Loucy (cell line): ENCODE data around the gene OR5C1.

ENCODE experiments used
- H2AFZ ChIP-seq: fragments of 200-600 bp; sonication (generic); 2 replicates; pipeline ENCODE4 v1.6.0; 2016; ENCODE audit warnings: antibody characterized with exemption, mild to moderate bottlenecking, low read length, moderate library complexity
- H3F3A ChIP-seq: fragments of 200-600 bp; 2 replicates; pipeline ENCODE4 v1.6.0; 2016; ENCODE audit warnings: antibody characterized with exemption, low read depth, mild to moderate bottlenecking
- H3K27me3 ChIP-seq: fragments of 200-600 bp; sonication (generic); 2 replicates; pipeline ENCODE4 v1.6.1; 2014; ENCODE audit warnings: low read length, mild to moderate bottlenecking; ENCODE audit not compliant: insufficient read depth, poor library complexity, severe bottlenecking
- H3K36me3 ChIP-seq: fragments of 200-600 bp; sonication (generic); 2 replicates; pipeline ENCODE4 v1.6.1; 2016; ENCODE audit warnings: low read length; ENCODE audit not compliant: insufficient read depth
- H3K4me1 ChIP-seq: fragments of 200-600 bp; sonication (generic); 2 replicates; pipeline ENCODE4 v1.5.1; 2014; ENCODE audit warnings: low read length, mild to moderate bottlenecking; ENCODE audit not compliant: insufficient read depth, poor library complexity, severe bottlenecking
- H3K4me2 ChIP-seq: fragments of 200-600 bp; sonication (generic); 2 replicates; pipeline ENCODE4 v1.6.0; 2014; ENCODE audit warnings: antibody characterized with exemption, low read length, low read depth, mild to moderate bottlenecking; ENCODE audit not compliant: poor library complexity, severe bottlenecking
- H3K4me3 ChIP-seq: fragments of 200-600 bp; sonication (generic); 2 replicates; pipeline ENCODE4 v1.5.1; 2014; ENCODE audit warnings: low read length, mild to moderate bottlenecking, mixed read lengths; ENCODE audit not compliant: poor library complexity, severe bottlenecking
- H3K79me2 ChIP-seq: fragments of 200-600 bp; sonication (generic); 2 replicates; pipeline ENCODE4 v1.6.1; 2014; ENCODE audit warnings: low read length; ENCODE audit not compliant: insufficient read depth
- H3K9ac ChIP-seq: fragments of 200-600 bp; sonication (generic); 2 replicates; pipeline ENCODE4 v1.6.0; 2014; ENCODE audit warnings: mild to moderate bottlenecking, low read depth, low read length, moderate library complexity; ENCODE audit not compliant: poor library complexity, severe bottlenecking
- H3K9me2 ChIP-seq: fragments of 200-600 bp; sonication (generic); replicated peaks from 2 replicates; pipeline ENCODE4 v1.6.1; 2016; ENCODE audit warnings: low read depth, low read length, mixed read lengths
- H3K9me3 ChIP-seq: fragments of 200-600 bp; sonication (generic); 2 replicates; pipeline ENCODE4 v1.6.1; 2014; ENCODE audit warnings: mild to moderate bottlenecking, antibody characterized with exemption, low read length, low read depth; ENCODE audit not compliant: insufficient read depth
- H4K20me1 ChIP-seq: fragments of 200-600 bp; sonication (generic); 2 replicates; pipeline ENCODE4 v1.6.0; 2014; ENCODE audit warnings: antibody characterized with exemption, low read length, mild to moderate bottlenecking; ENCODE audit not compliant: insufficient read depth, poor library complexity, severe bottlenecking
- EZH2phosphoT487 ChIP-seq: fragments of 200-600 bp; IDR thresholded peaks from 2 replicates; pipeline ENCODE4 v1.6.1; 2018; ENCODE audit warnings: antibody characterized with exemption, mild to moderate bottlenecking, moderate library complexity, borderline replicate concordance
- TF ChIP-seq, protein P1 (sequence below): fragments of 200-600 bp; sonication (generic); conservative IDR thresholded peaks from 2 replicates; pipeline ENCODE4 v1.5.1; 2014; ENCODE audit warnings: mild to moderate bottlenecking, antibody characterized with exemption, low read length

The OR5C1 gene

DNA sequence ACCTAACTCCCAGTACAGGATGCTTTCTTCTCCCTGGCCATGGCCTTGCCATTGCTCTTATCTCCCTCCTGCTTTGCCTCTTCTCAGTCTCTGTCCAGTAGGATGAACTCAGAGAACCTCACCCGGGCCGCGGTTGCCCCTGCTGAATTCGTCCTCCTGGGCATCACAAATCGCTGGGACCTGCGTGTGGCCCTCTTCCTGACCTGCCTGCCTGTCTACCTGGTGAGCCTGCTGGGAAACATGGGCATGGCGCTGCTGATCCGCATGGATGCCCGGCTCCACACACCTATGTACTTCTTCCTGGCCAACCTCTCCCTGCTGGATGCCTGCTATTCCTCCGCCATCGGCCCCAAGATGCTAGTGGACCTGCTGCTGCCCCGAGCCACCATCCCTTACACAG is at the start of gene OR5C1:
Gene OR5C1 (plus strand): TSS at position 103 of the 400 bp plus-strand sequence. CDS start 0 bp downstream, at position 103.
- Histone ChIP-seq H3K4me2 (no peak within 1 kb of the TSS), H3K4me1 (no peaks in the 10 kb centered on the region), H2AFZ (no peak within 1 kb of the TSS), H3K79me2 (no peaks in the 10 kb centered on the region), H3K27me3 (no peaks in the 10 kb centered on the region), H3K36me3 (no peaks in the 10 kb centered on the region), H3K9ac (no peak within 1 kb of the TSS), H3K9me2 (no peaks in the 10 kb centered on the region), H3F3A (no peaks in the 10 kb centered on the region), H3K4me3 (no peak within 1 kb of the TSS), H3K9me3 (no peaks in the 10 kb centered on the region), H4K20me1 (no peaks in the 10 kb centered on the region)
- TF ChIP-seq, protein P1, sequence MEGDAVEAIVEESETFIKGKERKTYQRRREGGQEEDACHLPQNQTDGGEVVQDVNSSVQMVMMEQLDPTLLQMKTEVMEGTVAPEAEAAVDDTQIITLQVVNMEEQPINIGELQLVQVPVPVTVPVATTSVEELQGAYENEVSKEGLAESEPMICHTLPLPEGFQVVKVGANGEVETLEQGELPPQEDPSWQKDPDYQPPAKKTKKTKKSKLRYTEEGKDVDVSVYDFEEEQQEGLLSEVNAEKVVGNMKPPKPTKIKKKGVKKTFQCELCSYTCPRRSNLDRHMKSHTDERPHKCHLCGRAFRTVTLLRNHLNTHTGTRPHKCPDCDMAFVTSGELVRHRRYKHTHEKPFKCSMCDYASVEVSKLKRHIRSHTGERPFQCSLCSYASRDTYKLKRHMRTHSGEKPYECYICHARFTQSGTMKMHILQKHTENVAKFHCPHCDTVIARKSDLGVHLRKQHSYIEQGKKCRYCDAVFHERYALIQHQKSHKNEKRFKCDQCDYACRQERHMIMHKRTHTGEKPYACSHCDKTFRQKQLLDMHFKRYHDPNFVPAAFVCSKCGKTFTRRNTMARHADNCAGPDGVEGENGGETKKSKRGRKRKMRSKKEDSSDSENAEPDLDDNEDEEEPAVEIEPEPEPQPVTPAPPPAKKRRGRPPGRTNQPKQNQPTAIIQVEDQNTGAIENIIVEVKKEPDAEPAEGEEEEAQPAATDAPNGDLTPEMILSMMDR: no peak
- no peak for TF ChIP-seq EZH2phosphoT487

DNA sequence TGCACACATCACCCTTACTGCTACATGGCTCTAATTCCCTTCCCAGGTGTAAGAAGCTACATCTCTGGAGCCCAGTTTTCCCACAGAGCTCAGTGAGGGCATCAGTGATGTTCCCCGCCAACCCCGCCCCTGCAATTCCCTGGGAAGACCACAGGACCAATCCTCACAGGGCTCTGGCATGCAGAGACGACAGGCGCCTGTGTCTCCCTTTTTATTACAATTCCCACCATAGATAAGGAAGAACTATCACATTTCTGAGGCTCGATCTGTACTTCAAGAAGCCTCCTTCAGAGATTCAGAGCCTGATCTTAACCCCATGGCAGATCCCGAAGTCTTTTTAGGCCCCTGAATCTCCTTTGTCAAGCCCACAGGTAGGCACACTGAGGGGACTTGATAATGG is 46.7 kb upstream of the OR5C1 start, which contains the start of gene OR1L6:
Gene OR1L6 (plus strand): TSS at position 301 of the 400 bp plus-strand sequence. CDS start 7,545 bp downstream, outside the sequence.
- Histone ChIP-seq H3K4me1 (no peaks in the 10 kb centered on the region), H3K9me2 (no peaks in the 10 kb centered on the region; the same call in 1 of the 2 replicates), H3K4me3 (no peak within 1 kb of the TSS), H3F3A (no peaks in the 10 kb centered on the region), H3K9ac (no peak within 1 kb of the TSS), H4K20me1 (no peaks in the 10 kb centered on the region), H3K9me3 (no peaks in the 10 kb centered on the region), H3K4me2 (no peak within 1 kb of the TSS), H3K27me3 (no peaks in the 10 kb centered on the region), H3K36me3 (no peaks in the 10 kb centered on the region), H2AFZ (no peak within 1 kb of the TSS), H3K79me2 (no peaks in the 10 kb centered on the region)
- TF ChIP-seq, protein P1: no peak
- no peak for TF ChIP-seq EZH2phosphoT487

DNA sequence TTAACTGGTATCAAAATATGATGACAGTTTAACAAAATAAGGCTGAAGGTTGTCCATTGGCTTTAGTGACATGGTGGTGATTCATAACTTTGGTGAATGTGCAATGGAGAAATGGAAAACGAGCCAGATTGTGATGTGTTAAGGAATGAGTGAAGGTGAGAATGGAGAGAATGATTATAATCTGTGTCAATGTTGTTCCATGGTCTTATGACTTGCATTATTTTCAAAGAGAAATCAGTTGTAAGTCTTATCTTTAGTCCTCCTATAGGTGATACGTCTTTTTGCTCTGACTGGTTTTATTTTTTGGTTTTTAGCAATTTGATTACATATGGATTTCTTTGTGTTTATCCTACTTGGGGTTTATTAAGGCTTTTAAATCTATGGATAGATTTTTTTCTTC is 33.9 kb upstream of the OR5C1 start:
- Histone ChIP-seq H3K36me3 (no peaks in the 10 kb centered on the region), H3K9ac (no peak overlapping the region), H2AFZ (no peak overlapping the region), H4K20me1 (no peaks in the 10 kb centered on the region), H3K9me3 (no peaks in the 10 kb centered on the region), H3K79me2 (no peaks in the 10 kb centered on the region), H3K4me3 (no peak overlapping the region), H3F3A (no peaks in the 10 kb centered on the region), H3K4me1 (no peaks in the 10 kb centered on the region), H3K4me2 (no peak overlapping the region), H3K27me3 (no peaks in the 10 kb centered on the region), H3K9me2 (no peaks in the 10 kb centered on the region)
- TF ChIP-seq, protein P1: no peak
- TF ChIP-seq EZH2phosphoT487: no peak
